ENCODE measurements around the gene ASCL5. TPM values are rescaled to one million over a fixed set of nuclear protein-coding genes. Genes with fewer than 3 reads are reported as not detected.

ASCL5 gene
- total RNA-seq, 2 donors from 2014 or later, result not detected

- Histone ChIP-seq H3K27ac (no peak overlapping the region), H3K4me1 (ENCODE audit: control insufficient read depth in 1 of 2, low read depth in 2 of 2) (peaks cover 6 to 14% of the 10 kb centered on the region in 2 donors), H3K36me3 (peaks cover 17% of the 10 kb centered on the region), H3K27me3 (replicated peaks; ENCODE audit: insufficient read depth) (no peaks in the 10 kb centered on the region), H3K9me3 (no peaks in the 10 kb centered on the region), H3K4me3 (no peak overlapping the region)
- TF ChIP-seq, protein P1, sequence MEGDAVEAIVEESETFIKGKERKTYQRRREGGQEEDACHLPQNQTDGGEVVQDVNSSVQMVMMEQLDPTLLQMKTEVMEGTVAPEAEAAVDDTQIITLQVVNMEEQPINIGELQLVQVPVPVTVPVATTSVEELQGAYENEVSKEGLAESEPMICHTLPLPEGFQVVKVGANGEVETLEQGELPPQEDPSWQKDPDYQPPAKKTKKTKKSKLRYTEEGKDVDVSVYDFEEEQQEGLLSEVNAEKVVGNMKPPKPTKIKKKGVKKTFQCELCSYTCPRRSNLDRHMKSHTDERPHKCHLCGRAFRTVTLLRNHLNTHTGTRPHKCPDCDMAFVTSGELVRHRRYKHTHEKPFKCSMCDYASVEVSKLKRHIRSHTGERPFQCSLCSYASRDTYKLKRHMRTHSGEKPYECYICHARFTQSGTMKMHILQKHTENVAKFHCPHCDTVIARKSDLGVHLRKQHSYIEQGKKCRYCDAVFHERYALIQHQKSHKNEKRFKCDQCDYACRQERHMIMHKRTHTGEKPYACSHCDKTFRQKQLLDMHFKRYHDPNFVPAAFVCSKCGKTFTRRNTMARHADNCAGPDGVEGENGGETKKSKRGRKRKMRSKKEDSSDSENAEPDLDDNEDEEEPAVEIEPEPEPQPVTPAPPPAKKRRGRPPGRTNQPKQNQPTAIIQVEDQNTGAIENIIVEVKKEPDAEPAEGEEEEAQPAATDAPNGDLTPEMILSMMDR (IDR thresholded peaks at IDR 0.05), result no peak
- no peak for ATAC-seq (ENCODE audit: insufficient number of reproducible peaks, low FRiP score, low read depth)
- DNase-seq (ENCODE audit: low spot score), result no peak
These were observed 22.4 kb upstream of the ASCL5 start for GRCh38 chr1:201149400-201149799.

- TF ChIP-seq, protein P1 (IDR thresholded peaks at IDR 0.05), result no peak
- ATAC-seq (ENCODE audit: insufficient number of reproducible peaks, low FRiP score, low read depth) (no peak), DNase-seq (ENCODE audit: low spot score) (no peak)
- H3K36me3 ChIP-seq, result peaks cover 23% of the 10 kb centered on the region
- no peaks in the 10 kb centered on the region for H3K27me3 ChIP-seq (replicated peaks; ENCODE audit: insufficient read depth)
- H3K9me3 ChIP-seq, result no peaks in the 10 kb centered on the region
- H3K4me1 ChIP-seq (ENCODE audit: control insufficient read depth in 1 of 2, low read depth in 2 of 2), result peaks cover 0 to under 1% of the 10 kb centered on the region in 2 donors
- no peak overlapping the region for H3K4me3 ChIP-seq
- no peak overlapping the region for H3K27ac ChIP-seq
These were observed 20.5 kb upstream of the ASCL5 start for GRCh38 chr1:201147396-201148015.

DNA sequence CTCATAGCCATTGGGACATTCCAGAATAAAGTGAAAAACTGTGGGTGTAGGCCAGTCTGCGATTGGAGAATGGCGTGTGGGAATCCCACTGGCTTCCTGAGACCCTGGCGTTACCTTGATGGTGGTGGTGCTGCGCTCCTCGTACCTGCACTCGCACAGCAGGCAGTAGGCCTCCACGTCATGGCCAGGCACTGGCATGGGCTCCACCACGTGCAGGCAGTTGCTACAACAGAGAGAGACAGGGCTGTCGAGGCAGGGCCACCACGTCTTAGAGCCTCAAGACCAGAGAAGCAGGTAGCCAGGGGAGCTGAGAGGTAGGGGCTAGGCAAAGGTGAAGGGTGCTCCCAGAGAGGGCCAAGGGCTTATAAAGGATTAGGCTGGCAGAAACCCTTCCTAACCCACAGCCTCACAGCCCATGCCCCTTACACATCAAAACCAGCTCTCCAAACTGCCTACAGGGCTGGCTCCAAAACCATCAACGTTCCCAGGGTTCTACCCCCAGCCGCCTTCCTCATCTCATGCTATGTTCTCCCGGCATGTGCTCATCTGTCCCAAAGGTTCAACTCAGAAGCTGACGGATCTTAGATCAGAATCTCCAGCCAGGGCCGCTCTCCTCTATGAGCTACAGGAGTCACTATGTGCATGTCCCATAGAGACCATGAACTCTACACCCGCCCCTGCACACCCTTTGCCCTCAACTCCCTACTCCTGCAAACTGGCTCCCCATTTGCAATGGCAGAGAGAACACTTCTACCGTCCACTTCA lies 19.8 kb upstream of the ASCL5 start:
- Histone ChIP-seq H3K9me3 (no peaks in the 10 kb centered on the region), H3K36me3 (peaks cover 23% of the 10 kb centered on the region), H3K4me3 (no peak overlapping the region), H3K27ac (no peak overlapping the region), H3K27me3 (replicated peaks; ENCODE audit: insufficient read depth) (no peaks in the 10 kb centered on the region), H3K4me1 (ENCODE audit: control insufficient read depth in 1 of 2, low read depth in 2 of 2) (no peaks in the 10 kb centered on the region)
- TF ChIP-seq, protein P1 (IDR thresholded peaks at IDR 0.05), result no peak
- DNase-seq (ENCODE audit: low spot score) (no peak), ATAC-seq (ENCODE audit: insufficient number of reproducible peaks, low FRiP score, low read depth) (no peak)

DNA sequence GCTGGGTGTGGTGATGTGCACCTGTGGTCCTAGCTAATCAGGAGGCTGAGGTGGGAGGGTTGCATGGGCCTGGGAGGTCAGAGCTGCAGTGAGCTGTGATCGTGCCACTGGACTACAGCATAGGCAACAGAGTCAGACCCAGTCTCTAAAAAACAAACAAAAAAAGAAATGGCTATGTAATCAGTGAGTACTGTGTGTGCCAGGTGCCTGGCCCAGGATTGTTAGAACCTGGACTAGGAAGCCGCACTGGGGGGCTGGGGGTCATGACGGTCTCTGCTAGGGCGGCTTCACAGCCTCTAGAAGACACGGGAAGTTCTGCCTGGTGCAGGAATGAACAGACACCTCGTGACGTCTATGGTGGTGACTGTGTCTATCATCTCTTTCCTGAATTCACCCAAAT lies 18.8 kb upstream of the ASCL5 start:
- no peaks in the 10 kb centered on the region for H3K4me1 ChIP-seq (ENCODE audit: control insufficient read depth in 1 of 2, low read depth in 2 of 2)
- H3K27me3 ChIP-seq (replicated peaks; ENCODE audit: insufficient read depth), result no peaks in the 10 kb centered on the region
- peaks cover 23% of the 10 kb centered on the region for H3K36me3 ChIP-seq
- H3K9me3 ChIP-seq, result no peaks in the 10 kb centered on the region
- DNase-seq (ENCODE audit: low spot score) (no peak), ATAC-seq (ENCODE audit: insufficient number of reproducible peaks, low FRiP score, low read depth) (no peak)
- H3K4me3 ChIP-seq, result no peak overlapping the region
- no peak overlapping the region for H3K27ac ChIP-seq
- TF ChIP-seq, protein P1 (IDR thresholded peaks at IDR 0.05), result no peak

DNA sequence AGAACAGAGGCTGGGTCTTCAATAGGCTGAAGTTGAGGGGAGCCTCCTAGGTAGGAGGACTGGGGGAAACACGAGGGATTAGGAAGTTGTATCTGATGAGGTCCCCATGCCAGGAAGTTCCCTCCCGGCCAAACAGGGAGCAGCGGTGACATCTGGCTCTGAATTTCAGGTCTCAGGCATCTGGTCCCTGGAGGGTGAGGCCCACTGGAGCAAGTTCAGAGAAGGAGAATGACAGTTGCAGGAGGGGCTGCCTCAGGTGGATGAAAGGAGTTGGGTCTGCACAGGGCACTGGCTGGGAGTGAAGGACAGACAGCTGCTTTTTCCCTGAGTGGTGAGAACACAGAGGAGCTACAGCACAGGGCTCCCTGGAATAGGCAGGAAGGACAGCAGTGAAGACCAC lies 18.1 kb upstream of the ASCL5 start:
- ATAC-seq (ENCODE audit: insufficient number of reproducible peaks, low FRiP score, low read depth), result no peak
- no peaks in the 10 kb centered on the region for H3K27me3 ChIP-seq (replicated peaks; ENCODE audit: insufficient read depth)
- H3K36me3 ChIP-seq, result peaks cover 25% of the 10 kb centered on the region

More for the DNA sequence above, 18.1 kb upstream of the ASCL5 start:
- no peak for DNase-seq (ENCODE audit: low spot score)
- Histone ChIP-seq H3K27ac (no peak overlapping the region), H3K4me3 (no peak overlapping the region), H3K9me3 (no peaks in the 10 kb centered on the region), H3K4me1 (ENCODE audit: control insufficient read depth in 1 of 2, low read depth in 2 of 2) (no peaks in the 10 kb centered on the region)
- TF ChIP-seq, protein P1 (IDR thresholded peaks at IDR 0.05), result no peak

Measured in thoracic aorta (tissue), 2 donors.